Thyroid gland (tissue), 4 donors: ENCODE measurements around the gene WDR27.

Experiments
- CTCF ChIP-seq, 6 experiments: fragments of 200-600 bp in 3 of 6; fragments of 450-650 bp in 3 of 6; sonication (generic) in 3 of 6; IDR thresholded peaks; one replicate each; pipeline ENCODE4 v1.5.1; 2016 to 2019; ENCODE audit warnings: antibody characterized with exemption in 6 of 6, mild to moderate bottlenecking in 2 of 6, inconsistent platforms in 1 of 6, moderate library complexity in 1 of 6
- POLR2A ChIP-seq, 2 donors: fragments of 450-650 bp; IDR thresholded peaks; one replicate each; pipeline ENCODE4 v1.6.1; 2017; ENCODE audit warnings: antibody characterized with exemption in 2 of 2, mild to moderate bottlenecking in 2 of 2, moderate library complexity in 1 of 2

GRCh38 chr6:169729961-169730360 lies 28.1 kb upstream of the WDR27 start:
- TF ChIP-seq CTCF (IDR thresholded peaks at IDR 0.05) (no peak), POLR2A (IDR thresholded peaks at IDR 0.05) (no peak)
